Measurements from ENCODE around the gene GPR152. TPM values are rescaled to one million over a fixed set of nuclear protein-coding genes. Genes with fewer than 3 reads are reported as not detected.

The GPR152 gene
- total RNA-seq, 1 experiment from 2014 or later, result not detected

DNA sequence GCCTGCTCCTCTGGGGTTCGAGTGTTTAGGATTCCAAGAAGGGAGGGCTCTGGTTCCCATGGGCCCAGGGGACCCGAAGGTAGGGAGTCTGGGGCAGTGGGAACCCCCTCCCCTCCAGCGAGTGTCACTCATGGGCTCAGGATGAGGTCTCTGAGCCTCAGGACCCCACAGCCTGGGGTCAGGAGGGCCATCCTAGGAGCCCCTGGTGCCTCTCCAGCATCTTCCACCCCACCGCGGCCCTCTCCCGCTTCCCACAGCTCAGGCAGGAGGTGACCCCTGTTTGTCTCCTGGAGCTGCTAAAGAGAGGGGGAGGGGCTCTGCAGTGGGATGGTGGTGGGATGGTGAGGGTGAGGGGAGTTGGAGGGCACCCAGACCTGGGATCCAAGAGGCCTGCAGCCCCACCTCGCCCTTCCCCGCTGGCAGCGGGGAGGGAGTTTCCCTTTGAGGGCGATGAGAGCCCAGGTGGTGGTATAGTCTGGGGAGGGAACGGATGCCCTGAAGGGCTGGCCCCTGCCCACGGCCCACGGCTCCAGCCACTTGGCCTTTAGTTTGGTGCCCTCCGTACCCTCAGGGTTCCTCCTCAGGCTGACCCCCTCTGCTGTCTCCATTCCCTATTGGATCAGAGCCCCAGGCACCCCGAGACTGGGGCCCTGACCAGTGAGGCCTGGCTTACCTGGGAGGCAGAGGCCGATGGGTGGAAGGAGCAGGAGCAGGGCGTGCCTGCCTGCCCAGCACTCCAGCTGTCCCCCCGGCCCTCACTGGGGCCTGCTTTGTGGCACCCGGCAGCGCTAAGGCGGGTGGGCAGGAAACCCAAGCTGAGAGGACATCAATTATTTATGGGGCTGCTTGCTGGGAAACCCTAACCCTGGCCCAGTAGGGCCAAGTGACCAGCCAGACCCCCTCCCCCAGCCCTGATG, 1.5 kb upstream of the GPR152 start:
- H3K9me2 ChIP-seq (replicated peaks; ENCODE audit: insufficient read depth, low read length), result no peaks in the 10 kb centered on the region

DNA sequence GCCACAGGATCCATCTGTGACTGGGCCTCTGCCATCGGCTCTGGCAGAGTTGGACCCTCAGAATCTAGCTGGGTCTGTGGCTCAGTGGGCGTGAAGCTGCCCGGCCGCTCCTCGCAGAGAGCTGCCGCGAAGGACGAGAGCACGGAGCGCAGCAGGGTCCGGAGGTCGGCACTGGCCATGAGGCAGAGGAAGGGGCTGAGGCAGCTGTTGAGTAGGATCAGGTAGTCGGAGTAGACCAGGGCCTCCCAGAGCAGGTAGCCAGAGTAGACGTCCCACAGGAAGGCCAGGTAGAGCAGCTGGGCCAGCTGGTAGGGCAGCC, 912 bp downstream of the GPR152 start:
- no peaks in the 10 kb centered on the region for H3K36me3 ChIP-seq (ENCODE audit: insufficient read depth, low read length)
- no peaks in the 10 kb centered on the region for H3K27me3 ChIP-seq (ENCODE audit: low read length)
- no peaks in the 10 kb centered on the region for H4K20me1 ChIP-seq (ENCODE audit: insufficient read depth, low read depth, low read length)
- H2AFZ ChIP-seq (ENCODE audit: low read length), result no peak overlapping the region
- no peak for DNase-seq
- no peak overlapping the region for H3K27ac ChIP-seq (ENCODE audit: low read length)
- peaks cover 8% of the 10 kb centered on the region for H3K4me1 ChIP-seq (ENCODE audit: low read length)
- H3K4me2 ChIP-seq (ENCODE audit: low read depth, low read length, poor library complexity, severe bottlenecking), result no peak overlapping the region
- no peak overlapping the region for H3K4me3 ChIP-seq (ENCODE audit: low read length)
- H3K79me2 ChIP-seq (ENCODE audit: low read length), result no peaks in the 10 kb centered on the region
- no peak overlapping the region for H3K9ac ChIP-seq (ENCODE audit: low read length)
- no peaks in the 10 kb centered on the region for H3K9me2 ChIP-seq (replicated peaks; ENCODE audit: insufficient read depth, low read length)
- no peaks in the 10 kb centered on the region for H3K9me3 ChIP-seq (ENCODE audit: low read length)

More for the DNA sequence above, 1.5 kb upstream of the GPR152 start:
- no peaks in the 10 kb centered on the region for H3K27me3 ChIP-seq (ENCODE audit: low read length)
- no peak for DNase-seq
- H3K9ac ChIP-seq (ENCODE audit: low read length), result no peak overlapping the region
- H3K4me1 ChIP-seq (ENCODE audit: low read length), result peaks cover 12% of the 10 kb centered on the region
- no peaks in the 10 kb centered on the region for H4K20me1 ChIP-seq (ENCODE audit: insufficient read depth, low read depth, low read length)
- H3K4me2 ChIP-seq (ENCODE audit: low read depth, low read length, poor library complexity, severe bottlenecking), result no peak overlapping the region
- H3K4me3 ChIP-seq (ENCODE audit: low read length), result no peak overlapping the region
- no peaks in the 10 kb centered on the region for H3K36me3 ChIP-seq (ENCODE audit: insufficient read depth, low read length)
- no peaks in the 10 kb centered on the region for H3K9me3 ChIP-seq (ENCODE audit: low read length)
- no peak overlapping the region for H2AFZ ChIP-seq (ENCODE audit: low read length)
- H3K79me2 ChIP-seq (ENCODE audit: low read length), result no peaks in the 10 kb centered on the region
- no peak overlapping the region for H3K27ac ChIP-seq (ENCODE audit: low read length)

DNA sequence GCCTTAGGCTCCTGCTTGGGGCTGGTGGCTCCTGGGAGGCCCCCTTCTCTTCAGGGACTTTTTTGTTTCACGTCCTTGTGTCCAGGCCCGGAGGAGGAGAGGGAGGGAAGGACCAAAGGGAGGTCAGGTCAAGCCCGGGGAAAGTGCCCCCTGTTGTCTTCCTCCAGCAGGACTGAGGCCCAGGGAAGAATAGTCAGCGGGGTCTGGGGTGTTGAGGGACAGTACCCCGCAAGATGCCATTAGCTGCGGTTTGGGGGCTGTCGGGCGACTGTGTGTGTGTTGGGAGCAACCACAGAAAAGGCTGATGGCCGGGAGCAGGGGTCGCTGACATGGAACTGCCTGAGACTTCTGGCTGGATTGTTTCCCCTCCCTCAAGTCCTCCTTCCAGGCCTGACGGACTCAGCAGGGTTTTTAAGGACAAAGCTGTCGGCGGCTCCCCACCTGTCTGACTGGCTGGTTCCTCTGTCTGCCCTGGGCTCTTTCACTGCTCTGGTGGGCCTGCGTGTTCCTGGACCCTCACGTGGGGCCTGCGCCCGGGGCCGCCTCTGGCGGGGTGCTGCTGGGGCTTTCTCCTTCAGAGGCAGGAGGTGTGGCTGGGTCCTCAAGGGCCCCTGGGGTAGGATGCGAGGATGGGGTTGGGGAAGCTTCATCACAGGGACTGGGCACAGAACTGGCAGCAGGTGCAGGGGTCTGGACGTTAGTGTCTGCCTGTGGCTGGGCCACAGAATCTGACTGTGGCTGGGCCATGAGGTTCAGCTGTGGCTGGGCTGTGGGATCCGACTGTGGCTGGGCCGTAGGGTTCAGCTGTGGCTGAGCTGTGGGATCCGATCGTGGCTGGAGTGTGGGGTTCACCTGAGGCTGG, 1.5 kb downstream of the GPR152 start:
- DNase-seq, result no peak

DNA sequence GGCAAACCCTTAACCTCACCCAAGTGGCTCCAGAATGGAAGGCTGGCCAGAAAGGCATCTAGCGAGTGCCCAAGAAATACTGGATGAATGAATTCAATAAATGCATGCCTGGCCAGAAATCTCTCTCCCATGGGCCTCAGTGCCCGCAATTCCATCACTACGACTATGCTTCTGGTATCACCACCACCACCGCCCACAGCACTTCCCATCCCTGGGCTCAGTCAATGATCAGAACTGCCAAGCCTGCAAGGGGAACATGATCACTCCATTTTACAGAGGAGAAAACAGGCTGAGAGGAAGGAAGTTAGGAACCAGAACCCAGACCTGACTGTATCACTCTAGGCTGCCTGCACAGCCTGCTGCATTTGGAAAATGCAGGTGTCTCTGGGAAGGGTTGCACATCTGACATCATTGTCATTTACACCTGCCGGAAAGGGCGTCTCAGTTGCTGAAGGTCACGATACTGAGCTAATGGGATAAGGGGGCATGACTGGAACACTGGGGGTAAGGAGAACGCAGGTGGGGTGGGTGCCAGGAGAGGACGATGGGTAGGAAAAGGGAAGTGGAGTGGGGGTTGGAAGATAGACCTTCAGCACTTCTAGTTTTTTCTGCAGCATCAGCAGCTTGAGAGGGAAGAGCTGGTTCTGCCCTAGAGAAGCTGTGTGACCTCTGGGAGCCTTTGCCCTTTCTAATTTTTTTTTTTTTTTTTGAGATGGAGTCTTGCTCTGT, 3.2 kb downstream of the GPR152 start:
- Histone ChIP-seq H3K4me1 (ENCODE audit: low read length) (peaks cover 25% of the 10 kb centered on the region), H3K4me2 (ENCODE audit: low read depth, low read length, poor library complexity, severe bottlenecking) (no peak overlapping the region), H3K9me2 (replicated peaks; ENCODE audit: insufficient read depth, low read length) (no peaks in the 10 kb centered on the region), H3K9ac (ENCODE audit: low read length) (no peak overlapping the region), H3K27me3 (ENCODE audit: low read length) (no peaks in the 10 kb centered on the region), H3K27ac (ENCODE audit: low read length) (no peak overlapping the region), H3K4me3 (ENCODE audit: low read length) (no peak overlapping the region), H2AFZ (ENCODE audit: low read length) (no peak overlapping the region), H3K9me3 (ENCODE audit: low read length) (no peaks in the 10 kb centered on the region), H4K20me1 (ENCODE audit: insufficient read depth, low read depth, low read length) (no peaks in the 10 kb centered on the region), H3K79me2 (ENCODE audit: low read length) (no peaks in the 10 kb centered on the region), H3K36me3 (ENCODE audit: insufficient read depth, low read length) (no peaks in the 10 kb centered on the region)
- no peak for DNase-seq

More for the DNA sequence above, 1.5 kb downstream of the GPR152 start:
- Histone ChIP-seq H4K20me1 (ENCODE audit: insufficient read depth, low read depth, low read length) (no peaks in the 10 kb centered on the region), H3K4me1 (ENCODE audit: low read length) (peaks cover 12% of the 10 kb centered on the region), H3K4me3 (ENCODE audit: low read length) (no peak overlapping the region), H3K36me3 (ENCODE audit: insufficient read depth, low read length) (no peaks in the 10 kb centered on the region), H3K9ac (ENCODE audit: low read length) (no peak overlapping the region), H3K27ac (ENCODE audit: low read length) (no peak overlapping the region), H3K9me3 (ENCODE audit: low read length) (no peaks in the 10 kb centered on the region), H2AFZ (ENCODE audit: low read length) (no peak overlapping the region), H3K9me2 (replicated peaks; ENCODE audit: insufficient read depth, low read length) (no peaks in the 10 kb centered on the region), H3K4me2 (ENCODE audit: low read depth, low read length, poor library complexity, severe bottlenecking) (no peak overlapping the region), H3K79me2 (ENCODE audit: low read length) (no peaks in the 10 kb centered on the region), H3K27me3 (ENCODE audit: low read length) (no peaks in the 10 kb centered on the region)

DNA sequence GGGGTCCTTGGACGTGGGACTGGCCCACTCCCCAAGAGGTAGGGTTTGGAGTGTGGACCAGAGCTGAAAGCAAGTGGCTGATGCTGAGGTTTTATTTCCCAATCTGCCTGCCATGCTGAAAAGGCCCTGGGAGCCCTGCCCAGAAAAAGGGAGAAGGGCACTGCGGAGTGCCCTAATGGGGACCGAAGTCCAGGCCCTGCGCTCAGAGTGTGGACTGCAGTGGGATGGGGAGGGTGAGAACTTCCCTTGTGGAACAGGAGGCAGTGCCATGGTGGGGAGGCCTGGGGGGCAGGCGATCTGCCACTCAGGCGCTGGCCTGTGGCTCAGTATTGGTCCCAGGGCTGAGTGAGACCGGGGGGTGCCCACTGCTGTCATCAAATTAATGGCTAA, 4.3 kb downstream of the GPR152 start:
- H3K36me3 ChIP-seq (ENCODE audit: insufficient read depth, low read length), result no peaks in the 10 kb centered on the region
- no peak overlapping the region for H2AFZ ChIP-seq (ENCODE audit: low read length)
- H3K79me2 ChIP-seq (ENCODE audit: low read length), result no peaks in the 10 kb centered on the region
- H3K9ac ChIP-seq (ENCODE audit: low read length), result no peak overlapping the region
- H4K20me1 ChIP-seq (ENCODE audit: insufficient read depth, low read depth, low read length), result no peaks in the 10 kb centered on the region
- H3K27ac ChIP-seq (ENCODE audit: low read length), result no peak overlapping the region
- no peaks in the 10 kb centered on the region for H3K9me3 ChIP-seq (ENCODE audit: low read length)
- no peak overlapping the region for H3K4me3 ChIP-seq (ENCODE audit: low read length)
- H3K4me1 ChIP-seq (ENCODE audit: low read length), result peaks cover 33% of the 10 kb centered on the region
- H3K9me2 ChIP-seq (replicated peaks; ENCODE audit: insufficient read depth, low read length), result no peaks in the 10 kb centered on the region
- no peak for DNase-seq
- no peak overlapping the region for H3K4me2 ChIP-seq (ENCODE audit: low read depth, low read length, poor library complexity, severe bottlenecking)
- H3K27me3 ChIP-seq (ENCODE audit: low read length), result no peaks in the 10 kb centered on the region

DNA sequence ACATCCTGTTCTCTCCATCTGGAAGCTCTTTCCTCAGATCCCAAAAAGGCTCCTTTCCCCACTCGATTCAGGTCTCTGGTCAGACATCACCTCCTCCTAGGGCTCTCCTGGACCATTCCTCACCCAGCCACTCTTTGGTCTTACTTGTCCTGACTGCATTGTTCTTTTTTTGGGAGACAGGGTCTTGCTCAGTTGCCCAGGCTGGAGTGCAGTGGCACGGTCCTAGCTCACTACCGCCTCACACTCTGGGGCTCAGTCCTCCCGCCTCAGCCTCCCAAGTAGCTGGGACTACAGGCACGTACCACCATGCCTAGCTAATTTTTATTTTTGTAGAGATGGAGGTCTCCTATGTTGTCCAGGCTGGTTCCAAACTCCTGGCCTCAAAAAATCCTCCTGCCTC, 7.0 kb downstream of the GPR152 start:
- peaks cover 41% of the 10 kb centered on the region for H3K4me1 ChIP-seq (ENCODE audit: low read length)

DNA sequence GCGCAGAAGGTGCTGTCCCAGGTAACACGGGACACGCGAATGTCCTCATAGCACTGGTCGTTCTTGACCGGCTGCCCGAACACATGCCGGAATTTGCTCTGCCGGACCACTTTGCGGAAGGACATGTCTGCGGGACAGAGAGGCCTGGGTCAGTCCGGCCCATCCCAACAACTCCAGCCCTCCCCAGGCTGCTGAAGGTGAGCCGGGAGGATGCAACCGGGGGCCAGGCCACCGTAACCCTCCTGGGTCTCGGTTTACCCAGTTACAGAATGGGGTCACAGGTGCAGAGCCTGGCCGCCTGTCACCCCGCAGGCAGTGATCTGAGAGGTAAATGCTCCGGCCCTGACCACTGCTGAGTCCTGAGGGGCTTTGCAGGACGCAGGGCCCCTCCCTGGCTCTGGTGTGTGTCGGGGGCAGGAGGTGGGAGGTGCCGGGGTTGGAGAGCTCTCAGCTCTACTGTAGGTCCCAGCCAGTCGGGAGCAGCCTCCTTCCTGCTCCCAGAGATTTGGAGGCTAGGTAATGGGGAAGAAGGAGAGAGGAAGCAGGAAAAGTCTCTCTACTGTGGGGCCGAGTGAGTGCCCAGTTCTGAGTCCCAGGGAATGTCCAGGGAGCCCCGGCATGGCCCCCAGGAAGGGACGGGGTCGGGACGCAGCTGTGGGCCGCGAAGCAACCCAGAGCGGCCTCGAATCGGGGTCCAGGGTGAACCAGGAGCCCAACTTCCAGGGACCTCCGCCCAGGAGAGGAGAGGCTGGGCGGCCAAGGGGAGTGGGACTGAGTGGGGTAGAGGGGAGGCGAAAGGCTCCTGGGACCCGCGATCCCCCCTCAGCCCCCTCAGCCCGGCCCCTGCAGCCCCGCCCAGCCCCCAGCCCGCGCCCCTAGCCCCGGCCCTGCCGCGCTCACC, 9.8 kb downstream of the GPR152 start:
- Histone ChIP-seq H3K27ac (ENCODE audit: low read length) (peak overlapping the region; percentile 92), H3K4me1 (ENCODE audit: low read length) (peaks cover 60% of the 10 kb centered on the region), H2AFZ (ENCODE audit: low read length) (no peak overlapping the region), H3K79me2 (ENCODE audit: low read length) (peaks cover 10% of the 10 kb centered on the region; the same call in 1 of the 2 replicates), H3K9me3 (ENCODE audit: low read length) (no peaks in the 10 kb centered on the region), H3K9ac (ENCODE audit: low read length) (peak overlapping the region; percentile 75), H3K36me3 (ENCODE audit: insufficient read depth, low read length) (no peaks in the 10 kb centered on the region), H3K27me3 (ENCODE audit: low read length) (no peaks in the 10 kb centered on the region), H3K4me3 (ENCODE audit: low read length) (peak overlapping the region; percentile 71), H4K20me1 (ENCODE audit: insufficient read depth, low read depth, low read length) (no peaks in the 10 kb centered on the region), H3K9me2 (replicated peaks; ENCODE audit: insufficient read depth, low read length) (no peaks in the 10 kb centered on the region), H3K4me2 (ENCODE audit: low read depth, low read length, poor library complexity, severe bottlenecking) (peak overlapping the region; percentile 96)
- peak; percentile 64 for DNase-seq

More for the DNA sequence above, 7.0 kb downstream of the GPR152 start:
- Histone ChIP-seq H3K9ac (ENCODE audit: low read length) (no peak overlapping the region), H3K9me3 (ENCODE audit: low read length) (no peaks in the 10 kb centered on the region), H3K4me3 (ENCODE audit: low read length) (no peak overlapping the region; the same call in 1 of the 2 replicates), H2AFZ (ENCODE audit: low read length) (no peak overlapping the region), H3K27ac (ENCODE audit: low read length) (no peak overlapping the region), H3K27me3 (ENCODE audit: low read length) (no peaks in the 10 kb centered on the region), H3K36me3 (ENCODE audit: insufficient read depth, low read length) (no peaks in the 10 kb centered on the region), H3K4me2 (ENCODE audit: low read depth, low read length, poor library complexity, severe bottlenecking) (peak overlapping the region; percentile 96), H3K79me2 (ENCODE audit: low read length) (no peaks in the 10 kb centered on the region), H3K9me2 (replicated peaks; ENCODE audit: insufficient read depth, low read length) (no peaks in the 10 kb centered on the region), H4K20me1 (ENCODE audit: insufficient read depth, low read depth, low read length) (no peaks in the 10 kb centered on the region)
- peak; percentile 36 for DNase-seq
